Sigmoid colon (tissue), 4 donors: ENCODE measurements around the gene ABCC1.

Experiments
- CTCF ChIP-seq, 4 experiments: fragments of 450-650 bp in 3 of 4; fragments of 200-600 bp in 1 of 4; IDR thresholded peaks; one replicate each; pipeline ENCODE4 v1.5.1; 2016 to 2019; ENCODE audit warnings: antibody characterized with exemption in 4 of 4, mild to moderate bottlenecking in 3 of 4, moderate library complexity in 2 of 4
- EP300 ChIP-seq, 4 donors: sonication (generic); formaldehyde crosslinking; IDR thresholded peaks; one replicate each; pipeline ENCODE4 v1.6.1; 2017; ENCODE audit warnings: antibody characterized with exemption in 4 of 4
- POLR2A ChIP-seq, 2 donors: fragments of 450-650 bp; IDR thresholded peaks; one replicate each; pipeline ENCODE4 v1.6.1; 2016; ENCODE audit warnings: antibody characterized with exemption in 2 of 2, mild to moderate bottlenecking in 2 of 2, moderate library complexity in 2 of 2
- POLR2AphosphoS5 ChIP-seq, 4 donors: sonication (generic); formaldehyde crosslinking; IDR thresholded peaks; one replicate each; pipeline ENCODE4 v1.6.1; 2017; ENCODE audit warnings: antibody characterized with exemption in 4 of 4

GRCh38 chr16:16084874-16085273 lies 135.5 kb downstream of the ABCC1 start:
- TF ChIP-seq POLR2A (IDR thresholded peaks at IDR 0.05) = no peak
- TF ChIP-seq CTCF (IDR thresholded peaks at IDR 0.05) = no peak
- TF ChIP-seq POLR2AphosphoS5 (IDR thresholded peaks at IDR 0.05) = no peak
- no peak for TF ChIP-seq EP300 (IDR thresholded peaks at IDR 0.05)
